ENCODE measurements around the gene RFT1.
"Not testable (repeated sequence)": the region's sequence is repeated elsewhere in the genome, so short reads cannot be mapped to it uniquely, and the experiment has no call there.

RFT1 gene

DNA sequence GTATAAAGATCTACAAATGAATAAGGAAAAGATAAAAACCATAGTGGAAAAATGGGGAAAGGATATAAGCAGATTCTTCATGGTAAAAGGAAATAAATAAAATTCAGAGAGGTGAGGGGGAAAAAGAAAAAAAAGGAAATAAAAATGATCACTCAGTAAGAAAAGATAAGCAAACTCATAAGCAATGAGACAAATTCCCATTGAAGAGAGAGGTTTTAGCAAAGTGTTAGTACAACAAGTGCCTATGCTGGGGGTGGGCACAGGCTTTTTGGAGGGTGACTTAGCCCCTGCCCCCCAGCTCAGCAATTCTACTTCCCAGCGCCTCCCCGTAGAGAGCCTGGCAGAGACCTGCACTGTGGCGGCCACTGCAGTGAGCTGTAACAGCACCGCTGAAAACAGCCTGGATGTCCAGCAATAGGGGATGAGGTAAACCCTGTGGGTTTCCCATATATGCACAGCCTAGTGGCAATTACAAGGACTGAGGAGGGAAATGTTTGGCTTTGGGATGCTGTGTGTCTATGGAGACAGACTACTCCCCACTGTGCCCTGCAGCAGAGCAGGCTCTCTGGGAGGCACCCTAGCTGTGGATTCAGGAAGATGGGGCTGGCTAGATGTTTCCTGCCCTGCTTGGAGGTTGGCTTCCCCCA is 60.7 kb downstream of the RFT1 start:
- no peak for DNase-seq (ENCODE audit: low read depth)

DNA sequence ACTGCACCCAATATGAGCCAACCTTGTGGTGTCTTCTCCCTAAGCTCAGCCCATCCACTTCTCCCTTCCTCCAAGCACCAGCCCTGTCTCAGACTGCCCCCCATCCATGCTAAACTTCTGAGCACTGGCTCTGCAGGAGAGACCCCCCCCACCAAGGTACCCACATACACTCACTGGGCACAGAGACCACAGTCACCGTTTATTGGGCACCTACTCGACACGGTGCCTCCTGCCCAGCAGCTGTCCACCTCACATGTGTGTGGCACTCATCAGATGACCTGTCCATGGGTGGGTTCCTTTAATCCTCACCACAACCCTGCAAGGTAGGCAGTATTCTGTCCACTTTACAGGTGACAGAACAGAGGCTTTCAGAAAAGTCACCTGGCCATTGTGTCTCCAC is 62.1 kb downstream of the RFT1 start:
- DNase-seq (ENCODE audit: low read depth): no peak

DNA sequence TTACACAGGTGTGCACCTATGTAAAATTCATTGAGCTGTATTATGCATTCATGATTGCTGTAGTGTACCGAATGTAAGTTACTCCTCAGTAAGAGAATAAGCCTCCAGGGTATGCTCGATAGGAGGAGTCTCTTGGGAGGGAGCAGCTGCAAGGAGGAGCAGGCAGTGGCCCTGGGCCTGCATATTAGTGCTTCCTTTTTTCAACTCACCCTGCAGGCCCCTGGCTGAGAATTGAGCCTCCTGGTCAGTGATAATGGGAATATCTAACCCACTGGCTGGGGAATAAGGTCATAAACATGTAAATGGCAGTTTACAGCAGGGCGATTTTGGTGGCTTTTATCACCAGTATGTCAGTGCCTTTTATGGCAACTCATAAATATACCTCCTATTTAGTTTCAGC is 62.7 kb downstream of the RFT1 start:
- DNase-seq (ENCODE audit: low read depth): no peak

DNA sequence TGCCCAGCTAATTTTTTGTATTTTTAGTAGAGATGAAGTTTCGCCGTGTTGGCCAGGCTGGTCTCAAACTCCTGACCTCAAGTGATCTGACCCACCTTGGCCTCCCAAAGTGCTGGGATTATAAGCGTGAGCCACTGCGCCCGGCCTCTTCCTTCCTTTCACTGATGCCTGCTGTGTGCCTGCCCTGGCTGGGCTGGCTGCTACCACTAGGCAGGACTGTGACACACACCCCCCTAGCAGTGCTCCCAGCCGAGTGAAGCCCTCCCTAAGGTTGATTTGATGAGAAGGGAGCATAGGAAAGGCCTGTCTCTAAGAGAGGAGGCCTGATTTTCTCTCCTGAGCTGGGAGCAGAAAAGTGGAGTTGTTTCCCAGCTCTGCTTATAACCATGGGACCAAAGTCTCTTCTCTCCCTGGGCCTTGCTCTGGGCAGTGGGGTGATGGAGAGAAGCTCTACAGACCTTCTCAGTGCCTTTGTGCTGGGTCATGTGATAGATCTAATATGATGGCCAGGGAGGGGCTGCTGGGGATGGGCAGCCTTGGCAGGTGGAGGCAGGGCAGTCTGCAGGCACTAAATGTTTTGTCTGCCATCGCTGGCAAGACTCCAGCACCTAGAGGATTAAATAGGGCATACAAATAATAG is 64.3 kb downstream of the RFT1 start:
- DNase-seq (ENCODE audit: low read depth): no peak

DNA sequence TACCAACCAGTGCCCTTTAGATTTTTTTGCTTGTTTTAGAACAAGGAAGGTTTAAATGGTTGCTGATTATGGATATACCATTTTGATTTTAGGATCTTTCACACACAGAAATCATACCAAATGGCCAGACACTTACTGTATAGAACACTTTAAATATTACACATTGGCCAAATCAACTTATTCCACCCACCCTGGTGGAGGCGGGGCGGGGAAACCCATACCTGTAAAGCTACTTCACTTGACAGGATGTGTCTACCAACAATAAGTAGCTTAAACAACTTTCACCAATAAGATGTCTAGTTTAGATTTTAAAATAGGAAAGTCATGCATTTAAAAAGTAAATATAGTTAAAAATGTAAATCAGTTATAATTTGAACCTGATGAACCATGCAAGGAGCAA is 67.3 kb downstream of the RFT1 start:
- DNase-seq (ENCODE audit: low read depth): no peak

DNA sequence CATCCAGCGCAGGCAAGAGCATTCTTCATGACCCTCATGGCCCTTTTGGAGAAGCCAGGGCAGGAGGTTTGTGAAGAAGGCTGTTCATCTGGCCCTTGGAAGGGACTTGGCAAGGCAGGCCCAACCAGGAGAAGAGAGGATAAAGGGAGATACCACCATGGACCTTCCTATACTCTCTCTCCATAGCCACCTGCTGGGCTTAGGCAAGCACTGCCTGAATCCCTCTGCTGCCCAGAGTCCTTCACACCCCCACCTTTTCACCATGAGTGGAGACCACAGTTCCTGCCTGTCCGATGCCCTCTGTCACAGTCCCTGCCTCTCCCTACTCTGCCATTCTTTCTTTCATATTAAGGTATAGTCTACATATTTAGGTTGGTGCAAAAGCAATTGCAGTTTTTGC is 73.8 kb downstream of the RFT1 start:
- DNase-seq (ENCODE audit: low read depth): no peak

DNA sequence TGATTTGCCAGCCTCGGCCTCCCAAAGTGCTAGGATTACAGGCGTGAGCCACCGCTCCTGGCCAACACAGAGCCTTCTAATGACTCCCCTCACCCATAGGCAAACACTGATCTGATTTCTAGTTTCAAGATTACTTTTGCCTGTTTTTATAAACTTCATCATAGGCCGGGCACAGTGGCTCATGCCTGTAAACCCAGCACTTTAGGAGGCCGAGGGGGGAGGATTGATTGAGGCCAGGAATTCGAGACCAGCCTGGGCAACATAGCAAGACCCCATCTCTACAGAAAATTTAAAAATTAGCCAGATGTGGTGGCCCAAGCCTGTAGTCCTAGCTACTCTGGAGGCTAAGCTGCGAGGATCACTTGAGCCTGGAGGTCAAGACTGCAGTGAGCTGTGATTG is 76.0 kb downstream of the RFT1 start:
- DNase-seq (ENCODE audit: low read depth): not testable (repeated sequence)

DNA sequence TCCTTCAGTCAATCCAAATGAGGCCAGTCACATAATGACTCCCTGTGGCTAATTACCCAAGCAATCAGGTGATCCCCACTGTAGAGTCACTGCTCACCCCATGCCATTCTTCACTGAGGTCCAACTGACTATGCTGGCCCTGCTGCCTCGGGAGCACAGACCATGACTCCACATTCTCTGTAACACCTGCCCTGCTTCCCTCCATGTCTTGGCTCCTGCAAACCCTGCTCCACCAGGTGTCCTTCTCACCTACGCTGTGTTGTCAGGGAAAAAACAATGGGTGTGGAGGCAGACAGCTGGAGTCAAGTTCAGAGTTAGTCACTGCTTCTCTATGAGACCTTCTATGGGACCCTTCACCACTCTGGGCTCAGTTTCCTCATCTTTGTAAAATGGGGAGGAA is 78.3 kb downstream of the RFT1 start:
- no peak for DNase-seq (ENCODE audit: low read depth)

DNA sequence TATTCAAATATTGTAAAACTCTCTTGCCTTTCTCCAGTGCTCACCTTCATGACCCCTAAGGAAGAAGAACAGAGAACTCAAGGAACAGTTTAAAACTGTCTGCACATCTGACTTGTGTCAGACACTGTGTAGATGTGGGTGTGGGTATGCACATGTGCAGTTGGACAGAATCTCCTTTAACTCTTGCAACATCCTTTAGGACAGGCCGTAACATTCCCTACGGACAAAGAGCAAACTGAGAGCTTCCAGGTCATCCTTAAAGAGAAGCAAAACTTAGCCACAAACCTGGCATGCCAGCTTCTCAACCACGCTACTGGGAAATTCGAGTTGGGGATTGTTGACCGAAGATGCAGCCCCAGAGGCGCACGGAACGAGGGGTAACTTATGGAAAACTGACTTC is 80.2 kb downstream of the RFT1 start:
- no peak for DNase-seq (ENCODE audit: low read depth)

DNA sequence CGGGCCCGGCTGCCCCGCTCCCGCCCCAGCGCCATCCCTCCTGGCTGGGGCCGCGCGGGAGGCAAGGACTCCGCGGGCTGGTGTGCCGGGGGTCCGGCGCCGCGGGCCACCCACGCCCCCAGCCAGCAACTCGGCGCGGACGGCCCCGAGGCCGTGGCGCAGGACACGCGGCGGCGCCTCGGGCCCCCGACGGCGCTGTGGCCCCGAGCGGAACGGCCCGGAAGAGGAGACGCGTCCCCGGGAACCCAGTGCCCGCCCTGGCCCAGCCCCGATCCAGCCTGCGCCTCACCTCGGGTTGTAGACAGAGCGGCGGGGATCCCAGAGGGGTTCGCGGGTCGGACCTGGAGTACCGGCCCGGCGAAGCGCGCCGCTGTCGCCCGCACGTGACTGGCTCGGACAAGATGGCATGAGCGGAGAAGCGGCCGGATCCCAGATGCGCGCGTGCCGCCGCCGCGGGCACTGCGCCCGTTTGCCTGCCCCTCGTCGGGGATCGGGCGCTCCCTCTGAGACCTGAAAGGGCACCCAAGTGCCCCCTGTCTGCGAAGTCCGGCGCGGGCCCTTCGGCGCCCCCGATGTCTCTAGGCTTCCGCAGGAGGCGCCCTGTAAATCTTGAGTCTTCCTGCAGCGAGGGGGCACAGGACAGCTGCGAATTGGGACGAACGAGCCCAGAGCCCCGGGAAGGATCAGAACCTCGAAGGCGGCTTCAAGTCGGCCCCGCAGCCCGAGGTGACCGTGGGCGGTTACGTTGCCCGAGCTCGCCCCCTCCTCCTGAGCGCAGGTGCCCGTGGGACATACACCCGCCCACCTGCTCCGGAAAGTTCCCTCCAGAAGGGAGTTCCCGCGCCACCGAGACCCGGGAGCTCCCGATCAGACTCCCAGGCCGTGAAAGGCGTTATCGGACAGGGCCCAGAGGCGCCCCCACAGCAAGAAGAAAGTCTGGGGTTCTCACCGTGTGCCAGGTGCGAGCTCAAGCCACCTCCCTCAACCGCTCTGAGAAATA is 83.8 kb downstream of the RFT1 start:
- no peak for DNase-seq (ENCODE audit: low read depth)

DNA sequence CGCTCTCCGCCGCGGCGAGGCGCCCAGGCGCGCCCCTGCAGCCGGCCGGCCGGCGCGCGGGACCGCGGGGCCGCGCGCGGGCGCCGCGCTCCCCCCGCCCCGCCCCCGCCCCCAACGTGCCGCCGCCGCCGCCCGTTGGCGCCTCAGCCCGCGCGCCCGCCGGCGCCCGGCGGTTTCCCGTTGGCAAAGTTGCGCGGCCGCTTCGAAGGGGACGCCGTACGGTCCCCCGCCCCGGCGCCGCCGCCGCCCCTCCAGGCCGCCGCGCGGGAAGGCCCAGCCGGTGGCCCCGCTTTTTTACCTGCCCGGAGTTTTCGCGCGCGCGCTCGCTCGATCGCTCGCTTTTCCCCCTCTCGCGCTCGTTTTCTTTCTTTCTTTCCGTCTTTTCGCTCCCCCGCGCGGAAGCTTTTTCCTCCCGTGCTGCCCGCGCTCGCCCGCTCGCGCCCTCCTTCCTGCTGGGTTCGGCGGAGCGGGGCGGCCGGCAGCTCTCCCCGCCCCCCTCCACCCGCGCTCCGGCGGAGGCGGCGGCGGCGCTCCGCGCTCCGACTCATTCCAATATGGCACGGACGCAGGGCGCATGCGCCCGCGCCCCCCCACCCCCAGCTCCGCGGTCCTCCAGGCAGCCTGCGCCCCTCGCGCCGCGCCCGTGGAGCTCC is 84.6 kb downstream of the RFT1 start, which contains the start of gene SFMBT1:
TSS of gene SFMBT1 (minus strand) at position 556 of the 653 bp plus-strand sequence. CDS start 76,945 bp downstream, outside the sequence.
- DNase-seq (ENCODE audit: low read depth): no peak

DNA sequence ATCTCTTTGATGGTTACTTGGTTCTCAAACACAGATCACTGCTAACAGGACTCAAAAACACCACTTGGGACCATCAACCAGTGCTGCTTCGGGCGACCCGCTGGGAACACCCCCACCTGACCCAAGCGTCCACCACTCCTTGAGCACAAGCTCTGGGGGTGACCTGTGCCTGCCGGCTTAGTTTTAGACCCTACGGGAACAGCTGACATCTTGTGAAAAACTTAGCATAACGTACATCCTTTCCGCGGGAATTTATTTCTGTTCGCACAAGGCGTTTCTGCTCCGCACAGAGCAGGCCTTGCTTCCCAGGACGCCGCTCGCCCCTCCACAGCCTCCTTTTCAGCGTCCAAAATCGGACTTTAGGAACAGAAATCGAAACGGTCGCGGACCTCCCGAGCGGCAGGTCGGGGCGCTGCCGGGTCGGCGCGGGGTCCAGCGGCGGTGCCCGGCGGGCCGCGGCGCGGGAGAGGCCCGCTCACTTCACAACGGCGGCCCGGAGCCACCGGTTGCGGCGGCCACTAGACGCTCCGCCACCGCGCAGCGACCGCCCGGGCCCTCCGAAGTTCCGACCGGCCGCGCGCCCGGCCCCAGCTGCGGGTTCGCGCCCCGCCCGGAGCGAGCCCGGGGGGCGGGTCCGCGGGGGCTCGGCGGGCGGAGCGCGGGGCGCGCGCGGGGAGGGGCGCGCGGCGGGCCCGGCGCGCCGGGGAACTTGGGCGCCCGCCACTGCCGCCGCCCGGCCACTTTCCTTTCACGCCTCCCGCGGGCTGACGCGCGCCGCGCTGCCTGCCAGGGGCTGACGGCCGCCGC is 85.3 kb downstream of the RFT1 start:
- DNase-seq (ENCODE audit: low read depth): no peak

DNA sequence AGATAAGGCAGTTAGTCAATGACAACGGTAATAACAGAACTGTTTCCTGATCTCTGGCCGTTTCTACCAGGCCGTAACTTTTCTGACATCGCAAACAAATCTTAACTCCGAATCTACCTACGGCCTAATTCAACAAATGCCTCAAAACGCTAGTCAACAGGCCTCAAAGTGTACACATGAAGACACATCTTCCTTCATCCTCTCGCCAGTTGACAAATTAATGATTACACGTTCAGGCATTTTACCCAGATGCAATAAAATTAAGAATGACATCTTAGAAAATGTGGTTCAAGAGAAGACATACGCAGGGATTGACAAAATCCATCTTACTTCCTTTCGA is 85.9 kb downstream of the RFT1 start:
- no peak for DNase-seq (ENCODE audit: low read depth)

DNA sequence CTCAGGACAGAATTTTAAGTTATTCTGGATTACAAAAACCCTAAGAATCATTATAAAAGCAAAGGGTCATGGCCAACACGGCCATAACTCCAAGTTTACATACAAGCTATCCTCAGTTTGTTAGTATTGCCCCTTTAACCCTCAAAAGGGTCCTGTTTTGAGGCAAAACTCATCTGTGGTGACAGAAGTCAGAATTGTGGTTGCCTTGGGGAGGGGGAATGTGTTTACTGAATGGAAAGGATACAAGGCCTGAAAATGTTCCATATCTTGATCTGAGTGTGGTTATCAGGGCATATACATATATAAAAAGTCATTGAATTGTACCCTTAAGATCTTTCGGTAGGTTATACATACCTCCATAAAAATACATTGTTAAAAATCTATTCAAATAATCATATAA is 86.5 kb downstream of the RFT1 start:
- DNase-seq (ENCODE audit: low read depth): no peak

DNA sequence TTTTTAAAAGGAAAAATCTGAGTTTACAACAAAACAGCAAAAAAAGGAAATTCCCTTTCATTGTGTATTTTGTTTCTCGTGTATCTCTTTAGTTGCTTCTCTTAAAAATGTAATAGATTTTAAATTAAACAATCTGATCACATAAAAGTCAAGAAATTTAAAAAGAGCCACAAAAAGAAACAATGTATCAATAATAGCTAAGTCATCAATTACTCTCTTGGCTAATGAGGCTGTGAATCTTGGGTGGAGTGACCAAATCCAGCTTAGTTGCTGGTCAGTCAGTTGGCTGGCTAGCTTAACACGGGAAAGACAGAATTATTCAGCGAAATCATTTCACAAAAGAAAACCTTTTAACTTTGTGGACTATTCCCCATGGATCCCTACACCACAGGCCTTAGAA is 87.6 kb downstream of the RFT1 start:
- DNase-seq (ENCODE audit: low read depth): no peak

DNA sequence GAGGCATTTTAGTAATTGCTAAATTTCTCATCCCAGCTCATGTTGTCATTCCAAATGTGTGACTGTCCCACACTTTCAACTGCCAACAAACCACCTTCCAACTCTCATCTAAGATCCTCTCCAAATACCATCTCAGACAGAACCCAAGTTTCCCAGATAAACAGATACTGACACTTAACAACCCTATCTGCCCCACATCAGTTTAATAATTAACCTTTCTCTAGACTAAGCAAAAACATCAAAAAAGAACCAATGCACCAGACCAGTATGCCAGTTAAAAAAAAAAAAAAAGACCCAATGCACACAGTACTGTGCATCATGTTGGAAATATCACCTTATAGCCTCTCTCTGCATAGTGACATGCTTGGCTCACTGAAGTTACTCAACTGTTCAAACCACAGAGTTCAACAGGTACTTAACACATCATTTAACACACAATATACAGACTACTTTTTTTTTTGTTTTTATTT is 89.8 kb downstream of the RFT1 start:
- peak; percentile 49 for DNase-seq (ENCODE audit: low read depth)

DNA sequence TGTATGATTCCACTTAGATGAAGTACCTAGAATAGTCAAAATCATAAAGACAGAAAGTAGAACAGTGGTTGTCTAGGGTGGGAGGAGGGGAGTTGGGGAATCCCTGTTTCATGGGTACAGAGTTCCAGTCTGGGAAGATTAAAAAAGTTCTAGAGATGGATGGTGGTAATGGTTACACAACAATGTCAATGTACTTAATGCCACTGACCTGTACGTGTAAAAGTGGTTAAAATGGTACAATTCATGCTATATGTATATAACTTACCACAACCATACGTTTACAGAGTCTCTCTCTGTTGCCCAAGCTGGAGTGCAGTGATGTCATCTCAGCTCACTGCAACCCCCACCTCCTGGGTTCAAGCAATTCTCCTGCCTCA is 90.9 kb downstream of the RFT1 start:
- no peak for DNase-seq (ENCODE audit: low read depth)

DNA sequence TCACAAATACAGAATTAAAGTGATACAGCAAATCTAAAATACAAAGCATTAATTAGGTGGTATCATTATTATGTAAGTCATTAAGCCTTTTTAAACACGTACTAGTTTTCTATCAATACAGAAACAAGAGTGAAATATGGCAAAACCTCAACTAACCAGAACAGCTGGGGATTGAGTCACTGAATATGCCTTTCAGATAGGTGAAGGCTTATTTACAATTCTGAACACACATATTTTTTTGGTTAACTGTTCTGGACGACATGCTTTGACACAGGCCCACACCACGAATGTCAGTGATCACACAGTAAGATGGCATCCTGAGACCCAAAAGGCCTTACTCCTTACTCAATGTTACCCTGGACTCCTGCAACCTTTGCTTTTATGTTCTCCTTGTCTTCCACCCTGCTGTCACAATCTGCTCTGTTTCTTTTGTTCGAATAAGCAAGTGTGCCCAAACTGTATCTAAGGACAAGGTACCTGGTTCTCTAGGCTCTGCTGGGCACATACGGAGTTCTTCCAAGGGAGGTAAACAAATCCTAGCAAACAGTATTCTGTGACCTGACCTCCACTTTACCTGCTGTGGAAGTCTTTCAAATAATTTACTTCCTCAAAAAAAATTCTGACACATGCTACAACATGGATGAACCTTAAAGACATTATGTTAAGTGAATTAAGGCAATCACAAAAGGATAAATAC is 91.4 kb downstream of the RFT1 start:
- no peak for DNase-seq (ENCODE audit: low read depth)
